ENCODE measurements around the gene RGL2.

Gene RGL2

DNA sequence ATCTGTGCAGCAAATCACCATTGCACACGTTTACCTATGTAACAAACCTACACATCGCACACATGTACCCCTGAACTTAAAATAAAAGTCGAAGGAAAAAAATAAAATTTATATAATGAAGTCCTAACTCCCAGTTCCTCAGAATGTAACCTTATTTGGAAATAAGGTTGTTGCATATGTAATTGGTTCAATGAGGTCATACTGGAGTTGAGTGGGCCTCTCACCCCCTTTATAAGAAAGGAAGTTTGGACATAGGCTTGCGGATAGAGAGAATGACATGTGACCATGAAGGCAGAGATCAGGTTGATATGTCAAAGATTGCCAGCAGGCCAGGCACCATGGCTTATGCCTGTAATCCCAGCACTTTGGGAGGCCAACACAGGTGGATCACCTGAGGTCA is 34.9 kb upstream of the RGL2 start:
- Histone ChIP-seq H2AFZ (ENCODE audit: low read depth, low read length) (no peak overlapping the region), H3K4me2 (ENCODE audit: low read length) (no peak overlapping the region), H3K27me3 (ENCODE audit: low read depth, low read length) (no peaks in the 10 kb centered on the region), H3K27ac (ENCODE audit: low read length) (no peak overlapping the region), H3K36me3 (replicated peaks; ENCODE audit: low read depth, low read length) (no peaks in the 10 kb centered on the region), H3K4me3 (ENCODE audit: low read length) (no peak overlapping the region), H3K79me2 (ENCODE audit: low read length) (no peaks in the 10 kb centered on the region), H3K9ac (ENCODE audit: low read length) (no peak overlapping the region), H3K4me1 (ENCODE audit: low read length) (peaks cover 13% of the 10 kb centered on the region), H4K20me1 (ENCODE audit: insufficient read depth, low read length) (no peaks in the 10 kb centered on the region), H3K9me3 (ENCODE audit: insufficient read depth, low read length) (no peaks in the 10 kb centered on the region)
- TF ChIP-seq EZH2phosphoT487 (IDR thresholded peaks at IDR 0.05; ENCODE audit: low read depth) (no peak), CTCF (IDR thresholded peaks at IDR 0.05; ENCODE audit: low read depth, low read length) (no peak)

- no peak overlapping the region for H3K27ac ChIP-seq (ENCODE audit: low read length)
- no peaks in the 10 kb centered on the region for H3K9me3 ChIP-seq (ENCODE audit: insufficient read depth, low read length)
These were observed 32.0 kb upstream of the RGL2 start for GRCh38 chr6:33330736-33331135.

DNA sequence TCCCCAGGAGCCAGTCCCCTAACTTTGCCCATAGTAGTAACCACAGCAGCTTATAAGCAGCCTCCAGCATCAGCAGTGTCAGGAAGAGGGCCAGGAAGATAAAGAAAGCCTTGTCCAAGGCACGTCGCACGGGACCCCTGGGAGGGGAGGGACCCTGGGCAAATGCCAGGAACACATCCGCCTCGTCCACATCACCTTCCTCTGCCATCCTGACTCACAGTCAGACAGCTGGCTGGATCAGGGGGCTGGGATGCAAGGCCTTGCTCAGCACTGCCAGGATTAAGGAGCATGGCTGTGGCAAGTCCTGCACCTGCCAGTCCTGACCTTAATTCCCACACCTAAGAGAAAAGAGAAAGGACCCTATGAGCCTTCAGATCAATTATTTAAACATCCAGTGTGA is 30.3 kb upstream of the RGL2 start:
- Histone ChIP-seq H3K27ac (ENCODE audit: low read length) (no peak overlapping the region), H3K4me2 (ENCODE audit: low read length) (no peak overlapping the region), H3K27me3 (ENCODE audit: low read depth, low read length) (no peaks in the 10 kb centered on the region), H3K9ac (ENCODE audit: low read length) (no peak overlapping the region), H3K4me3 (ENCODE audit: low read length) (no peak overlapping the region), H2AFZ (ENCODE audit: low read depth, low read length) (no peak overlapping the region), H4K20me1 (ENCODE audit: insufficient read depth, low read length) (no peaks in the 10 kb centered on the region), H3K79me2 (ENCODE audit: low read length) (no peaks in the 10 kb centered on the region), H3K4me1 (ENCODE audit: low read length) (0 out of 2 replicates have a peak, but pooled peaks cover 2% of the 10 kb centered on the region), H3K9me3 (ENCODE audit: insufficient read depth, low read length) (no peaks in the 10 kb centered on the region), H3K36me3 (replicated peaks; ENCODE audit: low read depth, low read length) (no peaks in the 10 kb centered on the region)
- TF ChIP-seq CTCF (IDR thresholded peaks at IDR 0.05; ENCODE audit: low read depth, low read length) (no peak), EZH2phosphoT487 (IDR thresholded peaks at IDR 0.05; ENCODE audit: low read depth) (no peak)

More at GRCh38 chr6:33330736-33331135, 32.0 kb upstream of the RGL2 start:
- H3K27me3 ChIP-seq (ENCODE audit: low read depth, low read length) = no peaks in the 10 kb centered on the region
- H3K9ac ChIP-seq (ENCODE audit: low read length) = no peak overlapping the region
- no peak overlapping the region for H2AFZ ChIP-seq (ENCODE audit: low read depth, low read length)
- H3K79me2 ChIP-seq (ENCODE audit: low read length) = no peaks in the 10 kb centered on the region
- H4K20me1 ChIP-seq (ENCODE audit: insufficient read depth, low read length) = no peaks in the 10 kb centered on the region
- no peak overlapping the region for H3K4me3 ChIP-seq (ENCODE audit: low read length)
- H3K4me2 ChIP-seq (ENCODE audit: low read length) = no peak overlapping the region
- H3K36me3 ChIP-seq (replicated peaks; ENCODE audit: low read depth, low read length) = no peaks in the 10 kb centered on the region
- TF ChIP-seq CTCF (IDR thresholded peaks at IDR 0.05; ENCODE audit: low read depth, low read length) = no peak
- H3K4me1 ChIP-seq (ENCODE audit: low read length) = peaks cover 5% of the 10 kb centered on the region

DNA sequence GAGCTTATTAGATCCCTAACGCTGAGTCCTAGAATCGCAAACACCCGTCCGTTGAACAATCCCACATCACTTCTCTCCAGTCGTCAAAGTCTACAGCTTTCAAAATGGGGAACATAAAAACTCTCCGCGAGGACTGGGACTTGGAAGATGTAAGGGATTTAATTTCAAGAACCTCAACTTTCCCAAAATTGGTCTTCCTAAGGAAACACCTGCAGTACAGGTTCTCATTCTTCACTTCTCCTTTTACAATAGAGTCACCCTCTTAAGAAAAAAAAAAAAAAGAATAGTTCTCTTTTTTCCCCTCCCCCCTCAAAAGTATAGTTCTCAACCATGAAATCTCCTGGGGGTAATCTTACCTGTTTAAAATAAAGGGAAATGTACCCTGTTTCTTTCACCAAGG is 25.4 kb upstream of the RGL2 start:
- Histone ChIP-seq H3K9me3 (ENCODE audit: insufficient read depth, low read length) (no peaks in the 10 kb centered on the region), H3K27me3 (ENCODE audit: low read depth, low read length) (no peaks in the 10 kb centered on the region), H3K4me3 (ENCODE audit: low read length) (peak overlapping the region; percentile 91), H3K27ac (ENCODE audit: low read length) (peak overlapping the region; percentile 92), H3K79me2 (ENCODE audit: low read length) (peaks cover 36% of the 10 kb centered on the region), H3K9ac (ENCODE audit: low read length) (peak overlapping the region; percentile 93), H3K4me1 (ENCODE audit: low read length) (peaks cover 10% of the 10 kb centered on the region), H3K36me3 (replicated peaks; ENCODE audit: low read depth, low read length) (peaks cover 23% of the 10 kb centered on the region), H2AFZ (ENCODE audit: low read depth, low read length) (no peak overlapping the region), H4K20me1 (ENCODE audit: insufficient read depth, low read length) (no peaks in the 10 kb centered on the region), H3K4me2 (ENCODE audit: low read length) (peak overlapping the region; percentile 95)
- no peak for TF ChIP-seq CTCF (IDR thresholded peaks at IDR 0.05; ENCODE audit: low read depth, low read length)
- TF ChIP-seq EZH2phosphoT487 (IDR thresholded peaks at IDR 0.05; ENCODE audit: low read depth) = no peak
